Measurements from ENCODE around the gene RALY. TPM values are rescaled to one million over a fixed set of nuclear protein-coding genes. Genes with fewer than 3 reads are reported as not detected.

RALY gene
- total RNA-seq, 1 donor from 2014 or later = 94.6 TPM

GRCh38 chr20:34088305-34089174, 94.8 kb downstream of the RALY start:
- intact Hi-C loops (cut with DNase I) = no loop called here
- DNase-seq (ENCODE audit: low spot score) = no peak
- ATAC-seq = no peak

- DNase-seq (ENCODE audit: low spot score) (no peak), ATAC-seq (no peak)
- intact Hi-C loops (cut with DNase I) = no loop called here
Measured at GRCh38 chr20:34089175-34089479, 95.4 kb downstream of the RALY start.

GRCh38 chr20:34089655-34090345, 96.1 kb downstream of the RALY start:
- DNase-seq (ENCODE audit: low spot score) (no peak), ATAC-seq (no peak)
- intact Hi-C loops (cut with DNase I) = no loop called here

GRCh38 chr20:34090645-34091044, 96.9 kb downstream of the RALY start:
- intact Hi-C loops (cut with DNase I) = no loop called here
- DNase-seq (ENCODE audit: low spot score) (no peak), ATAC-seq (no peak)

- DNase-seq (ENCODE audit: low spot score) (no peak), ATAC-seq (no peak)
- intact Hi-C loops (cut with DNase I) = no loop called here
Measured at GRCh38 chr20:34091637-34092200, 98.0 kb downstream of the RALY start.

- DNase-seq (ENCODE audit: low spot score) = no peak
- no peak for ATAC-seq
- intact Hi-C loops (cut with DNase I) = no loop called here
Measured at GRCh38 chr20:34093895-34094294, 100.2 kb downstream of the RALY start.

GRCh38 chr20:34095825-34096224, 102.1 kb downstream of the RALY start:
- intact Hi-C loops (cut with DNase I) = no loop called here
- ATAC-seq (no peak), DNase-seq (ENCODE audit: low spot score) (no peak)

GRCh38 chr20:34096699-34097444, 103.2 kb downstream of the RALY start:
- ATAC-seq = no peak
- intact Hi-C loops (cut with DNase I) = no loop called here

GRCh38 chr20:34098570-34098969, 104.9 kb downstream of the RALY start:
- no peak for ATAC-seq
- intact Hi-C loops (cut with DNase I) = no loop called here
- no peak for DNase-seq (ENCODE audit: low spot score)

More at GRCh38 chr20:34096699-34097444, 103.2 kb downstream of the RALY start:
- no peak for DNase-seq (ENCODE audit: low spot score)

GRCh38 chr20:34099675-34100074, 106.0 kb downstream of the RALY start:
- DNase-seq (ENCODE audit: low spot score) = no peak
- no peak for ATAC-seq
- intact Hi-C loops (cut with DNase I) = no loop called here

GRCh38 chr20:34100576-34100975, 106.9 kb downstream of the RALY start:
- no peak for DNase-seq (ENCODE audit: low spot score)
- intact Hi-C loops (cut with DNase I) = no loop called here
- no peak for ATAC-seq

- DNase-seq (ENCODE audit: low spot score) (no peak), ATAC-seq (no peak)
- intact Hi-C loops (cut with DNase I) = no loop called here
Measured at GRCh38 chr20:34102342-34102741, 108.6 kb downstream of the RALY start.

GRCh38 chr20:34104059-34104458, 110.3 kb downstream of the RALY start:
- DNase-seq (ENCODE audit: low spot score) (no peak), ATAC-seq (no peak)
- intact Hi-C loops (cut with DNase I) = no loop called here

GRCh38 chr20:34105978-34106675, 112.4 kb downstream of the RALY start:
- ATAC-seq = no peak
- no peak for DNase-seq (ENCODE audit: low spot score)
- intact Hi-C loops (cut with DNase I) = no loop called here

- DNase-seq (ENCODE audit: low spot score) (no peak), ATAC-seq (no peak)
- intact Hi-C loops (cut with DNase I) = no loop called here
Measured at GRCh38 chr20:34108616-34109174, 115.0 kb downstream of the RALY start.

GRCh38 chr20:34109442-34109841, 115.7 kb downstream of the RALY start:
- intact Hi-C loops (cut with DNase I) = no loop called here
- DNase-seq (ENCODE audit: low spot score) (no peak), ATAC-seq (no peak)

GRCh38 chr20:34110025-34110744, 116.5 kb downstream of the RALY start:
- DNase-seq (ENCODE audit: low spot score) (no peak), ATAC-seq (no peak)
- intact Hi-C loops (cut with DNase I) = no loop called here
